CD4-positive, alpha-beta T cell (primary cell): ENCODE measurements around the gene TEX261. TPM values are rescaled to one million over a fixed set of nuclear protein-coding genes. Genes with fewer than 3 reads are reported as not detected.

Experiments used
- ATAC-seq: fragments of 200-7000 bp; cut with Tn5 transposase; one replicate; pipeline ENCODE4 v1.10.0; 2022; ENCODE audit warnings: mild to moderate bottlenecking; ENCODE audit not compliant: poor library complexity
- CTCF ChIA-PET: fragments of 350-600 bp; sonication (Branson Sonifier 250); formaldehyde crosslinking; loops from one replicate; lab custom pipeline; 2021; ENCODE audit warnings: antibody characterized with exemption, inconsistent platforms; lab: Charles Lee
- POLR2A ChIA-PET: fragments of 350-600 bp; sonication (Branson Sonifier 250); formaldehyde crosslinking; loops from one replicate; lab custom pipeline; 2021; ENCODE audit warnings: antibody characterized with exemption, inconsistent platforms; lab: Charles Lee
- DNase-seq, 14 experiments: peaks; one replicate each; pipeline ENCODE4 v3.0.0-alpha.2; 2013 to 2020; ENCODE audit warnings: mixed read lengths in 2 of 14
- H3K27ac ChIP-seq, 2 donors: one replicate each; pipeline versions ENCODE4 v1.5.1 to v1.7.0; 2013; ENCODE audit warnings: low read length in 2 of 2, low read depth in 1 of 2, mild to moderate bottlenecking in 1 of 2
- H3K27me3 ChIP-seq, 2 experiments: 1 replicate in 1 of 2; 2 replicates in 1 of 2; pipeline versions ENCODE4 v1.6.1 to v1.7.0; 2013; ENCODE audit warnings: low read length in 2 of 2, control low read depth in 1 of 2, mild to moderate bottlenecking in 1 of 2, moderate library complexity in 1 of 2; ENCODE audit not compliant: insufficient read depth in 2 of 2, control insufficient read depth in 1 of 2
- H3K36me3 ChIP-seq: one replicate; pipeline ENCODE4 v1.6.1; 2013; ENCODE audit warnings: low read length, control low read depth; ENCODE audit not compliant: insufficient read depth
- H3K4me1 ChIP-seq: one replicate; pipeline ENCODE4 v1.6.1; 2013; ENCODE audit warnings: low read length, control low read depth; ENCODE audit not compliant: insufficient read depth
- H3K4me3 ChIP-seq: one replicate; pipeline ENCODE4 v1.5.1; 2013; ENCODE audit warnings: mild to moderate bottlenecking, low read length, moderate library complexity
- H3K9me3 ChIP-seq, 2 experiments: 1 replicate in 1 of 2; 2 replicates in 1 of 2; pipeline versions ENCODE4 v1.6.1 to v1.7.0; 2013; ENCODE audit warnings: low read length in 2 of 2, mild to moderate bottlenecking in 2 of 2, control low read depth in 1 of 2, moderate library complexity in 1 of 2; ENCODE audit not compliant: control insufficient read depth in 1 of 2, insufficient read depth in 1 of 2
- H3K27ac Mint-ChIP-seq: one replicate; pipeline ENCODE4 v1.8.0; 2020; ENCODE audit warnings: mixed read lengths
- H3K27me3 Mint-ChIP-seq: one replicate; pipeline ENCODE4 v1.8.0; 2021; ENCODE audit warnings: mixed read lengths
- H3K36me3 Mint-ChIP-seq: one replicate; pipeline ENCODE4 v1.8.0; 2021; ENCODE audit warnings: low read depth, mixed read lengths
- H3K4me1 Mint-ChIP-seq: one replicate; pipeline ENCODE4 v1.8.0; 2021; ENCODE audit warnings: low read depth, mixed read lengths
- H3K4me3 Mint-ChIP-seq: one replicate; pipeline ENCODE4 v1.8.0; 2020; ENCODE audit warnings: mild to moderate bottlenecking, mixed read lengths
- H3K9me3 Mint-ChIP-seq: one replicate; pipeline ENCODE4 v1.8.0; 2020; ENCODE audit warnings: mixed read lengths
- CTCF ChIP-seq: fragments of 200-600 bp; IDR thresholded peaks from one replicate; pipeline ENCODE4 v1.8.0; 2022; ENCODE audit warnings: antibody characterized with exemption, mild to moderate bottlenecking
- intact Hi-C, 2 experiments: fragments of 100-400 bp; cut with DNase I in 1 of 2; cut with micrococcal nuclease in 1 of 2; formaldehyde crosslinking; loops; one replicate each; pipeline versions ENCODE4 v1.15.1 to v1.9.0; 2023 to 2025; cut with DNase I, micrococcal nuclease
- total RNA-seq, 174 experiments: library from RNA in 2 of 174; stranded (reverse) in 2 of 174; gene quantifications; one replicate each; pipeline ENCODE4 v1.2.3 and lab custom pipeline; 2021 to 2026

The TEX261 gene
- total RNA-seq, 2 experiments from 2014 or later = 26.8 to 34.0 TPM

DNA sequence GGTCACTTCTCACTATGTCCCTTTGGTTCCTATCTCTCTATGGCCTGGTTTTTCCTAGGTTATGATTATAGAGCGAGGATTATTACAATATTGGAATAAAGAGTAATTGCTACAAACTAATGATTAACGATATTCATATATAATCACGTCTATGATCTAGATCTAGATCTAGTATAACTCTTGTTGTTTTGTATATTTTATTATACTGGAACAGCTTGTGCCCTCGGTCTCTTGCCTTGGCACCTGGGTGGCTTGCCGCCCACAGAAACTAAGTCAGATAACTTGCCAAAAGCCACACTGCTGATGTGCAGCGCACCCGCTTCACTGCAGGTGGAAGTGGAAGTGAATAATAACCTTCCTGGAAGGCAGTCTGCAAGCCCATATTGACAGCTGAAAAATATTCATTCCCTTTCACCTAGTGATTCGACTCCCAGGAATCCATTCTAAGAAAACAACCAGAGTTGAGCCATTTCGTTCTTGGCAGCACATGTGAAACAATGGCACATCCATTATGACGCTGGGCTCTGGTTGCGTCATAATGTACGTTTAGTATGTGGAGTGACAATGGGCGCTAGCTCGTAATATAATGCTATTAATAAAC is 17.0 kb downstream of the TEX261 start:
- Mint-ChIP-seq H3K27ac (peak overlapping the region; percentile 67), H3K9me3 (no peaks in the 10 kb centered on the region), H3K4me3 (peak overlapping the region; percentile 91), H3K27me3 (no peaks in the 10 kb centered on the region), H3K36me3 (no peaks in the 10 kb centered on the region), H3K4me1 (peaks cover 20% of the 10 kb centered on the region)
- intact Hi-C loops = loop anchor here in 1 of 2 experiments (2.0 kb wide), 1 partner anchor 17 kb away; the partner anchor contains the start of gene TEX261
- peaks cover 24% of the 10 kb centered on the region for H3K4me1 ChIP-seq
- H3K9me3 ChIP-seq = no peaks in the 10 kb centered on the region
- peak overlapping the region in 1 of 2 donors; percentile 58 for H3K27ac ChIP-seq
- no peaks in the 10 kb centered on the region for H3K27me3 ChIP-seq
- H3K36me3 ChIP-seq = no peaks in the 10 kb centered on the region
- TF ChIP-seq CTCF = peak; percentile 26
- DNase-seq (peak in 4 of 14 experiments; percentile 49 to 63 (median 55)), ATAC-seq (peak; percentile 37)
- ChIA-PET CTCF (interaction anchor here (0.6 to 2.3 kb wide), 4 partner anchors 11 to 186 kb away, joined by 3 to 16 read pairs (median 4); no protein-coding TSS in a partner anchor), POLR2A (interaction anchor here (1.4 to 1.5 kb wide), 2 partner anchors 24 to 91 kb away, joined by 3 to 5 read pairs; partner anchors contain the start of gene NAGK)
- peak overlapping the region; percentile 76 for H3K4me3 ChIP-seq

DNA sequence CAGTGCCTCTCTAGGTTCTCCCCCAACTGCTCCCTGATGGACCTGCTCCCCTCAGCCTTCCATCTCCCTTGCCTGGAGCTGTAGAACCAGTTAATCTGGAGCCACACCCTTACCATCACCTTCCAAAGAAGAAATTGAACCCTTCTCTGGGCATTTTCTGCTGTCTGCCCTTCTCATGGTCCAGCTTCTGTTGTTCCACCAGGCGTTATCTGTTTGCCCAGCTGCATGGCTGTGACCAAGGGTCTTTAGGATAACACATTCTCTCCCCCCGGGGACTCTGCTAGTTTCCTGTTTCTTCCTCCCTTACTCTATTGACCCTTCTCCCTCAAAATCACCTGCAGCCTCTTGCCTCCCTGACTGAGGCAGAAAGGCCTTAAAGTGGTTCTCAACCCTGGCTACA is 19.4 kb downstream of the TEX261 start:
- intact Hi-C loops = no loop called here

GRCh38 chr2:70974592-70974991 is 20.1 kb downstream of the TEX261 start:
- no peaks in the 10 kb centered on the region for H3K36me3 ChIP-seq
- intact Hi-C loops = no loop called here
- POLR2A ChIA-PET = no interaction called here
- H3K4me1 ChIP-seq = peaks cover 24% of the 10 kb centered on the region
- DNase-seq = no peak
- Mint-ChIP-seq H3K9me3 (no peaks in the 10 kb centered on the region), H3K4me1 (peaks cover 20% of the 10 kb centered on the region), H3K4me3 (no peak overlapping the region), H3K27me3 (no peaks in the 10 kb centered on the region), H3K36me3 (no peaks in the 10 kb centered on the region), H3K27ac (no peak overlapping the region)
- H3K9me3 ChIP-seq = no peaks in the 10 kb centered on the region
- no peak for ATAC-seq
- no peak overlapping the region for H3K27ac ChIP-seq
- CTCF ChIA-PET = interaction anchor here (1.7 to 2.4 kb wide), 4 partner anchors 10 to 27 kb away, joined by 4 to 11 read pairs (median 7); no protein-coding TSS in a partner anchor
- no peak for TF ChIP-seq CTCF
- H3K27me3 ChIP-seq = no peaks in the 10 kb centered on the region
- no peak overlapping the region for H3K4me3 ChIP-seq

More for the DNA sequence above, 19.4 kb downstream of the TEX261 start:
- ChIA-PET CTCF (interaction anchor here (1.7 to 2.4 kb wide), 3 partner anchors 11 to 27 kb away, joined by 4 to 7 read pairs (median 7); no protein-coding TSS in a partner anchor), POLR2A (no interaction called here)
- Histone ChIP-seq H3K36me3 (no peaks in the 10 kb centered on the region), H3K4me1 (peaks cover 24% of the 10 kb centered on the region), H3K27me3 (no peaks in the 10 kb centered on the region), H3K9me3 (no peaks in the 10 kb centered on the region), H3K27ac (no peak overlapping the region), H3K4me3 (no peak overlapping the region)
- Mint-ChIP-seq H3K27ac (no peak overlapping the region), H3K9me3 (no peaks in the 10 kb centered on the region), H3K4me3 (no peak overlapping the region), H3K27me3 (no peaks in the 10 kb centered on the region), H3K36me3 (no peaks in the 10 kb centered on the region), H3K4me1 (peaks cover 20% of the 10 kb centered on the region)
- no peak for DNase-seq
- no peak for ATAC-seq
- TF ChIP-seq CTCF = no peak
